ENCODE data around the gene ATAD3A.

Gene ATAD3A

GRCh38 chr1:1567891-1568291, 55.9 kb downstream of the ATAD3A start:
- Histone ChIP-seq H3K9me3 (ENCODE audit: control insufficient read depth, insufficient read depth, low read depth, low read length) (no peaks in the 10 kb centered on the region), H3K4me3 (ENCODE audit: low read depth, low read length) (no peak overlapping the region), H3K36me3 (ENCODE audit: control insufficient read depth in 2 of 2, insufficient read depth in 1 of 2, low read length in 2 of 2) (peaks cover 20 to 69% of the 10 kb centered on the region in 2 experiments; a peak in 2 of 3 replicates), H3K4me1 (ENCODE audit: control insufficient read depth, insufficient read depth, low read length) (no peaks in the 10 kb centered on the region), H3K27ac (ENCODE audit: extremely low read depth, low read depth, low read length) (no peak overlapping the region)
- ChIA-PET POLR2A (interaction anchor here (1.1 kb wide), 1 partner anchor 11 kb away, joined by 4 read pairs; no protein-coding TSS in a partner anchor), CTCF (no interaction called here)
- TF ChIP-seq ZNF398 (tag by site-specific recombination; IDR thresholded peaks at IDR 0.05) (no peak), ZBTB11 (tag by site-specific recombination; conservative IDR thresholded peaks at IDR 0.05; ENCODE audit: low read depth) (no peak), ZBTB8A (tag by site-specific recombination; IDR thresholded peaks at IDR 0.05) (no peak), ZNF776 (tag by site-specific recombination; IDR thresholded peaks at IDR 0.05; ENCODE audit: borderline replicate concordance) (no peak), ZNF449 (tag by site-specific recombination; IDR thresholded peaks at IDR 0.05) (no peak), ZNF48 (tag by site-specific recombination; IDR thresholded peaks at IDR 0.05) (no peak)

- peaks cover 13 to 56% of the 10 kb centered on the region in 2 experiments; a peak in 2 of 3 replicates for H3K36me3 ChIP-seq (ENCODE audit: control insufficient read depth in 2 of 2, insufficient read depth in 1 of 2, low read length in 2 of 2)
- no peaks in the 10 kb centered on the region for H3K4me1 ChIP-seq (ENCODE audit: control insufficient read depth, insufficient read depth, low read length)
- H3K9me3 ChIP-seq (ENCODE audit: control insufficient read depth, insufficient read depth, low read depth, low read length), result no peaks in the 10 kb centered on the region
- ChIA-PET CTCF (no interaction called here), POLR2A (interaction anchor here (1.1 kb wide), 1 partner anchor 62 kb away, joined by 8 read pairs; no protein-coding TSS in a partner anchor)
- H3K27ac ChIP-seq (ENCODE audit: extremely low read depth, low read depth, low read length), result no peak overlapping the region
- H3K4me3 ChIP-seq (ENCODE audit: low read depth, low read length), result no peak overlapping the region
- TF ChIP-seq ZNF302 (tag by site-specific recombination; IDR thresholded peaks at IDR 0.05; ENCODE audit: low read depth), result no peak
- TF ChIP-seq ZNF23 (tag by site-specific recombination; IDR thresholded peaks at IDR 0.05; ENCODE audit: borderline replicate concordance), result no peak
- no peak for TF ChIP-seq KLF16 (tag by site-specific recombination; IDR thresholded peaks at IDR 0.05)
- TF ChIP-seq ZNF121 (tag by site-specific recombination; IDR thresholded peaks at IDR 0.05), result peak; percentile 39; the same call in 1 of the 2 replicates
- TF ChIP-seq PRDM2 (tag by site-specific recombination; IDR thresholded peaks at IDR 0.05; ENCODE audit: borderline replicate concordance), result no peak
- no peak for TF ChIP-seq GLIS1 (tag by site-specific recombination; IDR thresholded peaks at IDR 0.05)
- TF ChIP-seq ZNF16 (tag by site-specific recombination; IDR thresholded peaks at IDR 0.05; ENCODE audit: low read depth), result no peak
- TF ChIP-seq BCL11B (tag by site-specific recombination; IDR thresholded peaks at IDR 0.05; ENCODE audit: low read depth), result no peak
- no peak for TF ChIP-seq ZNF610 (tag by site-specific recombination; IDR thresholded peaks at IDR 0.05; ENCODE audit: borderline replicate concordance)
Observed at GRCh38 chr1:1569341-1569740, 57.4 kb downstream of the ATAD3A start.
